Measurements from ENCODE around the gene TAAR9. TPM values are rescaled to one million over a fixed set of nuclear protein-coding genes. Genes with fewer than 3 reads are reported as not detected.

TAAR9 gene
- polyA plus RNA-seq, 1 donor: not detected

Other genes starting within 250 kb of the TAAR9 start
- gene MOXD1, start 136.8 kb upstream of the TAAR9 start, polyA plus RNA-seq (ENCODE audit: insufficient read length): 2.8 TPM
- gene STX7, start 25.2 kb upstream of the TAAR9 start, polyA plus RNA-seq (ENCODE audit: insufficient read length): 34.9 TPM
- not detected for gene TAAR8, start 14.4 kb downstream of the TAAR9 start, polyA plus RNA-seq (ENCODE audit: insufficient read length)
- gene TAAR6, start 32.0 kb downstream of the TAAR9 start, polyA plus RNA-seq (ENCODE audit: insufficient read length): not detected
- gene TAAR5, start 51.5 kb downstream of the TAAR9 start, polyA plus RNA-seq (ENCODE audit: insufficient read length): not detected
- gene TAAR2, start 86.0 kb downstream of the TAAR9 start, polyA plus RNA-seq (ENCODE audit: insufficient read length): not detected
- gene TAAR1, start 120.9 kb downstream of the TAAR9 start, polyA plus RNA-seq (ENCODE audit: insufficient read length): not detected
- gene VNN1, start 175.8 kb downstream of the TAAR9 start, polyA plus RNA-seq (ENCODE audit: insufficient read length): 0.28 TPM
- gene VNN2, start 219.6 kb downstream of the TAAR9 start, polyA plus RNA-seq (ENCODE audit: insufficient read length): 0.29 TPM

Data from forelimb muscle (tissue), 1 donor.